ENCODE data around the gene TRPM3.

GRCh38 chr9:70618784-70619183 lies 502.6 kb downstream of the TRPM3 start:
- no peak for TF ChIP-seq CTCF (IDR thresholded peaks at IDR 0.05)
- TF ChIP-seq EZH2 (IDR thresholded peaks at IDR 0.05; ENCODE audit: borderline replicate concordance, insufficient read depth, low read depth, low read length, poor library complexity, severe bottlenecking): no peak
